ENCODE measurements around the gene PMIS2. TPM values are rescaled to one million over a fixed set of nuclear protein-coding genes. Genes with fewer than 3 reads are reported as not detected.

The PMIS2 gene
- total RNA-seq, 1 donor from 2014 or later, result not detected

Other genes starting within 250 kb of the PMIS2 start
- not detected for gene FFAR1, start 238.3 kb upstream of the PMIS2 start, total RNA-seq
- gene FFAR3, start 227.7 kb upstream of the PMIS2 start, total RNA-seq, result not detected
- not detected for gene GPR42, start 215.1 kb upstream of the PMIS2 start, total RNA-seq
- gene FFAR2, start 137.9 kb upstream of the PMIS2 start, total RNA-seq, result 1.0 TPM
- not detected for gene KRTDAP, start 95.7 kb upstream of the PMIS2 start, total RNA-seq
- not detected for gene DMKN, start 72.5 kb upstream of the PMIS2 start, total RNA-seq
- gene SBSN, start 57.9 kb upstream of the PMIS2 start, total RNA-seq, result not detected
- not detected for gene GAPDHS, start 52.7 kb upstream of the PMIS2 start, total RNA-seq
- gene TMEM147, start 40.5 kb upstream of the PMIS2 start, total RNA-seq, result 55.3 TPM
- not detected for gene ATP4A, start 22.5 kb upstream of the PMIS2 start, total RNA-seq
- 5.7 TPM for gene HAUS5, start 26.6 kb downstream of the PMIS2 start, total RNA-seq
- gene RBM42, start 42.9 kb downstream of the PMIS2 start, total RNA-seq, result 20.9 TPM
- 2.1 TPM for gene ETV2, start 55.6 kb downstream of the PMIS2 start, total RNA-seq
- gene COX6B1, start 62.1 kb downstream of the PMIS2 start, total RNA-seq, result 368 TPM
- not detected for gene UPK1A, start 80.3 kb downstream of the PMIS2 start, total RNA-seq
- gene ZBTB32, start 118.4 kb downstream of the PMIS2 start, total RNA-seq, result not detected
- 5.7 TPM for gene KMT2B, start 131.8 kb downstream of the PMIS2 start, total RNA-seq
- gene IGFLR1, start 156.3 kb downstream of the PMIS2 start, total RNA-seq, result 3.1 TPM
- gene U2AF1L4, start 159.2 kb downstream of the PMIS2 start, total RNA-seq, result 3.7 TPM
- 7.8 TPM for gene PSENEN, start 159.5 kb downstream of the PMIS2 start, total RNA-seq
- gene LIN37, start 162.4 kb downstream of the PMIS2 start, total RNA-seq, result 3.1 TPM
- 52.7 TPM for gene HSPB6, start 170.9 kb downstream of the PMIS2 start, total RNA-seq
- gene PROSER3, start 172.0 kb downstream of the PMIS2 start, total RNA-seq, result 1.0 TPM
- gene ARHGAP33, start 189.4 kb downstream of the PMIS2 start, total RNA-seq, result 1.0 TPM
- not detected for gene PRODH2, start 226.7 kb downstream of the PMIS2 start, total RNA-seq